Mucosa of stomach (tissue), 1 donor: ENCODE data around the gene SVIL.
"Not testable (repeated sequence)": the region's sequence is repeated elsewhere in the genome, so short reads cannot be mapped to it uniquely, and the experiment has no call there.

Experiments
- H3K27me3 ChIP-seq: one replicate; pipeline ENCODE4 v1.7.0; 2013; ENCODE audit warnings: mild to moderate bottlenecking, low read length; ENCODE audit not compliant: control insufficient read depth, insufficient read depth
- H3K36me3 ChIP-seq: one replicate; pipeline ENCODE4 v1.7.0; 2013; ENCODE audit warnings: low read length; ENCODE audit not compliant: control insufficient read depth, insufficient read depth
- H3K4me1 ChIP-seq: one replicate; pipeline ENCODE4 v1.7.0; 2013; ENCODE audit warnings: mild to moderate bottlenecking, low read length; ENCODE audit not compliant: control insufficient read depth, insufficient read depth
- H3K4me3 ChIP-seq: one replicate; pipeline ENCODE4 v1.7.0; 2013; ENCODE audit warnings: low read length
- H3K9ac ChIP-seq: one replicate; pipeline ENCODE4 v1.7.0; 2013; ENCODE audit warnings: mild to moderate bottlenecking, low read length, moderate library complexity
- H3K9me3 ChIP-seq: one replicate; pipeline ENCODE4 v1.7.0; 2013; ENCODE audit warnings: mild to moderate bottlenecking, low read length, moderate library complexity; ENCODE audit not compliant: control insufficient read depth
- donor health status: Pancreatic carcinoma.

The SVIL gene

GRCh38 chr10:29464671-29465171 is 170.1 kb downstream of the SVIL start:
- not testable (repeated sequence) for H3K9ac ChIP-seq, H3K9me3 ChIP-seq, H3K4me3 ChIP-seq, H3K4me1 ChIP-seq, H3K27me3 ChIP-seq, H3K36me3 ChIP-seq

GRCh38 chr10:29461042-29461441 is 173.7 kb downstream of the SVIL start:
- Histone ChIP-seq H3K36me3 (peaks cover 6% of the 10 kb centered on the region), H3K4me3 (no peak overlapping the region), H3K9me3 (no peaks in the 10 kb centered on the region), H3K27me3 (no peaks in the 10 kb centered on the region), H3K4me1 (no peaks in the 10 kb centered on the region), H3K9ac (no peak overlapping the region)

GRCh38 chr10:29458190-29458589 is 176.6 kb downstream of the SVIL start:
- H3K9ac ChIP-seq, H3K9me3 ChIP-seq, H3K4me3 ChIP-seq, H3K27me3 ChIP-seq, H3K4me1 ChIP-seq, H3K36me3 ChIP-seq: not testable (repeated sequence)

- Histone ChIP-seq H3K4me3 (no peak overlapping the region), H3K36me3 (peaks cover 6% of the 10 kb centered on the region), H3K9ac (no peak overlapping the region), H3K9me3 (no peaks in the 10 kb centered on the region), H3K27me3 (no peaks in the 10 kb centered on the region), H3K4me1 (no peaks in the 10 kb centered on the region)
Observed at GRCh38 chr10:29455095-29455494, 179.7 kb downstream of the SVIL start.

- H3K4me3 ChIP-seq, result no peak overlapping the region
- peaks cover 1% of the 10 kb centered on the region for H3K4me1 ChIP-seq
- no peaks in the 10 kb centered on the region for H3K36me3 ChIP-seq
- no peaks in the 10 kb centered on the region for H3K27me3 ChIP-seq
- no peaks in the 10 kb centered on the region for H3K9me3 ChIP-seq
- no peak overlapping the region for H3K9ac ChIP-seq
Observed at GRCh38 chr10:29454250-29454649, 180.5 kb downstream of the SVIL start.

- Histone ChIP-seq H3K9me3 (no peaks in the 10 kb centered on the region), H3K27me3 (no peaks in the 10 kb centered on the region), H3K36me3 (no peaks in the 10 kb centered on the region), H3K9ac (no peak overlapping the region), H3K4me1 (peaks cover 6% of the 10 kb centered on the region), H3K4me3 (no peak overlapping the region)
Observed at GRCh38 chr10:29452546-29452945, 182.2 kb downstream of the SVIL start.

GRCh38 chr10:29451946-29452345 is 182.8 kb downstream of the SVIL start:
- H3K9ac ChIP-seq, result no peak overlapping the region
- no peak overlapping the region for H3K4me3 ChIP-seq

GRCh38 chr10:29450405-29450804 is 184.4 kb downstream of the SVIL start:
- no peak overlapping the region for H3K4me3 ChIP-seq
- H3K36me3 ChIP-seq, result no peaks in the 10 kb centered on the region
- H3K9me3 ChIP-seq, result no peaks in the 10 kb centered on the region
- H3K9ac ChIP-seq, result no peak overlapping the region
- H3K27me3 ChIP-seq, result no peaks in the 10 kb centered on the region
- peaks cover 6% of the 10 kb centered on the region for H3K4me1 ChIP-seq

More at GRCh38 chr10:29451946-29452345, 182.8 kb downstream of the SVIL start:
- H3K4me1 ChIP-seq, result peaks cover 6% of the 10 kb centered on the region
- no peaks in the 10 kb centered on the region for H3K27me3 ChIP-seq
- H3K36me3 ChIP-seq, result no peaks in the 10 kb centered on the region
- no peaks in the 10 kb centered on the region for H3K9me3 ChIP-seq

- H3K4me3 ChIP-seq, H3K4me1 ChIP-seq, H3K27me3 ChIP-seq, H3K9ac ChIP-seq, H3K36me3 ChIP-seq, H3K9me3 ChIP-seq: not testable (repeated sequence)
Observed at GRCh38 chr10:29448756-29449592, 185.8 kb downstream of the SVIL start.

GRCh38 chr10:29448125-29448524 is 186.6 kb downstream of the SVIL start:
- Histone ChIP-seq H3K36me3 (no peaks in the 10 kb centered on the region), H3K9me3 (no peaks in the 10 kb centered on the region), H3K9ac (no peak overlapping the region), H3K4me3 (no peak overlapping the region), H3K27me3 (no peaks in the 10 kb centered on the region), H3K4me1 (peaks cover 6% of the 10 kb centered on the region)

GRCh38 chr10:29446327-29446726 is 188.4 kb downstream of the SVIL start:
- Histone ChIP-seq H3K36me3 (no peaks in the 10 kb centered on the region), H3K4me1 (peaks cover 6% of the 10 kb centered on the region), H3K9ac (no peak overlapping the region), H3K9me3 (no peaks in the 10 kb centered on the region), H3K4me3 (no peak overlapping the region), H3K27me3 (no peaks in the 10 kb centered on the region)

- Histone ChIP-seq H3K9ac (no peak overlapping the region), H3K27me3 (no peaks in the 10 kb centered on the region), H3K9me3 (no peaks in the 10 kb centered on the region), H3K4me1 (peaks cover 3% of the 10 kb centered on the region), H3K4me3 (no peak overlapping the region), H3K36me3 (no peaks in the 10 kb centered on the region)
Observed at GRCh38 chr10:29443745-29444523, 190.8 kb downstream of the SVIL start.
